ENCODE measurements around the gene CA5A. TPM values are rescaled to one million over a fixed set of nuclear protein-coding genes. Genes with fewer than 3 reads are reported as not detected.

Gene CA5A
- total and polyA plus RNA-seq, 2 of the 13 experiments (the other 11 are each of a cell fraction or from before 2014, with no cell fraction given): 66.8 to 106 TPM

GRCh38 chr16:87850009-87851006 is 86.0 kb downstream of the CA5A start (continued):
- TF ChIP-seq ZNF609 (CRISPR knock-in tag; IDR thresholded peaks at IDR 0.05; ENCODE audit: borderline replicate concordance): peak; percentile 95
- TF ChIP-seq ZNF543 (CRISPR knock-in tag; IDR thresholded peaks at IDR 0.05): peak; percentile 52; the same call in 1 of the 2 replicates
- TF ChIP-seq ZNF333 (CRISPR knock-in tag; IDR thresholded peaks at IDR 0.05; ENCODE audit: borderline replicate concordance): peak; percentile 72; the same call in 1 of the 2 replicates
- TF ChIP-seq GMEB2 (CRISPR knock-in tag; IDR thresholded peaks at IDR 0.05; ENCODE audit: low read depth): no peak
- 0 out of 2 replicates have a peak, but pooled peaks have one; percentile 40 for TF ChIP-seq ZBTB21 (CRISPR knock-in tag; IDR thresholded peaks at IDR 0.05)
- peak; percentile 54; the same call in 1 of the 2 replicates for TF ChIP-seq FOXK2 (IDR thresholded peaks at IDR 0.05)
- TF ChIP-seq GFI1 (CRISPR knock-in tag; IDR thresholded peaks at IDR 0.05; ENCODE audit: borderline replicate concordance): peak; percentile 64; the same call in 1 of the 2 replicates
- no peak for TF ChIP-seq PRDM15 (CRISPR knock-in tag; IDR thresholded peaks at IDR 0.05)
- no peak for TF ChIP-seq NFE2L1 (CRISPR knock-in tag; IDR thresholded peaks at IDR 0.05; ENCODE audit: borderline replicate concordance)
- no peak for TF ChIP-seq SCMH1 (CRISPR knock-in tag; IDR thresholded peaks at IDR 0.05; ENCODE audit: borderline replicate concordance)
- TF ChIP-seq ZNF430 (CRISPR knock-in tag; IDR thresholded peaks at IDR 0.05): peak; percentile 89; the same call in 1 of the 2 replicates
- peak; percentile 88 for TF ChIP-seq ZNF296 (CRISPR knock-in tag; conservative IDR thresholded peaks at IDR 0.05)
- no peak for TF ChIP-seq ELK4 (CRISPR knock-in tag; IDR thresholded peaks at IDR 0.05; ENCODE audit: borderline replicate concordance)
- peak; percentile 75; the same call in 1 of the 2 replicates for TF ChIP-seq KDM1A (CRISPR knock-in tag; IDR thresholded peaks at IDR 0.05)
- no peak for TF ChIP-seq MTF1 (CRISPR knock-in tag; IDR thresholded peaks at IDR 0.05)
- peak; percentile 98 for TF ChIP-seq MED1 (CRISPR knock-in tag; IDR thresholded peaks at IDR 0.05)
- TF ChIP-seq ZNF546 (CRISPR knock-in tag; conservative IDR thresholded peaks at IDR 0.05): peak; percentile 52; the same call in 1 of the 2 replicates
